Urothelium cell line (cell line): Measurements from ENCODE around the gene PRSS56.

Experiments
- DNase-seq: peaks from one replicate; pipeline ENCODE4 v3.0.0; 2011; ENCODE audit warnings: low spot score, mixed read lengths
- FAIRE-seq: peaks from 2 replicates; lab custom pipeline; 2011; peaks lifted over from hg19 to GRCh38; lab: Jason Lieb, UNC

The PRSS56 gene

DNA sequence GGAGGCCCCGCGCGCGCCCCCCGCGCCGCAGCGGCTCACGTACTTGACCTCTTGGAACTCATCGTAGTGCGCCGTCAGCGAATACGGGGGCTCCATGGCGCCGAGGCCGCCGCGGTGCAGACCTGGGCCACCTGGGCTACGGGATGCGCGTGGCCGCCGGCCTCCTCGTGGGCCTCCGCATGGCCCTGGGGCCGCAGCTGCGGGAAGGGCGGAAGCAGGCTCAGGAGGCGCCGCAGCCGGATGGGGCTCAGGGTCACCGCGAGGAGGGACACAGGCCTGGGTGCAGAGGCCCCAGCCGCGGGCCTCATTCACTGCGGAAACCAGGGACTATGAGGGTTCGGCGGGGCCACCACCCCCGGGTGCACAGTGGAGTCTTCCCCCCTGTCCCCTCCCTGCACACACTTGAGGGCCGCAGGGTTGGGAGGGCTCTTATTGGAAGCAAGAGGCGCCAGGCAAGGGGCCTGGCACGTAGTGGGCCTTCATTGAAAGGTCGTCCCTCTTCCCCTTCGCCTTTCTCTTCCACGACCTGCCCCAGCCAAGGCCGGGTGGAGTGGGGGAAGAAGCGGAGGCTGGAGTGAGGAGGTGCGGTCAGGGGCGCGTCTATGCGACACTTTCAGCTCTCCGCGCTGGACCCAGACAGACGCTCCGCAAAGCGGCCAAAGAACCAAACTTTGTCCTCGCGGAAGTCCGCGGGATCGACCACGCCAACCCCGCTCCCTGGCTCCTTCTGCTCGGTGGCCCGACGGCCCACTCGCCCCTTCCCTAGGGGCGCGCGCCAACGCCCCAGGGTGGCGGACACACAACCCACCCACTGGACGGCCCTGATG, 33.4 kb upstream of the PRSS56 start:
- no peak for FAIRE-seq
- DNase-seq = no peak

GRCh38 chr2:232487385-232488096, 32.6 kb upstream of the PRSS56 start, which contains the start of gene ECEL1:
Gene ECEL1, minus strand, starts transcription at chr2:232487834. Its CDS starts 1,181 bp downstream, at chr2:232486653.
- FAIRE-seq = no peak
- DNase-seq = no peak

DNA sequence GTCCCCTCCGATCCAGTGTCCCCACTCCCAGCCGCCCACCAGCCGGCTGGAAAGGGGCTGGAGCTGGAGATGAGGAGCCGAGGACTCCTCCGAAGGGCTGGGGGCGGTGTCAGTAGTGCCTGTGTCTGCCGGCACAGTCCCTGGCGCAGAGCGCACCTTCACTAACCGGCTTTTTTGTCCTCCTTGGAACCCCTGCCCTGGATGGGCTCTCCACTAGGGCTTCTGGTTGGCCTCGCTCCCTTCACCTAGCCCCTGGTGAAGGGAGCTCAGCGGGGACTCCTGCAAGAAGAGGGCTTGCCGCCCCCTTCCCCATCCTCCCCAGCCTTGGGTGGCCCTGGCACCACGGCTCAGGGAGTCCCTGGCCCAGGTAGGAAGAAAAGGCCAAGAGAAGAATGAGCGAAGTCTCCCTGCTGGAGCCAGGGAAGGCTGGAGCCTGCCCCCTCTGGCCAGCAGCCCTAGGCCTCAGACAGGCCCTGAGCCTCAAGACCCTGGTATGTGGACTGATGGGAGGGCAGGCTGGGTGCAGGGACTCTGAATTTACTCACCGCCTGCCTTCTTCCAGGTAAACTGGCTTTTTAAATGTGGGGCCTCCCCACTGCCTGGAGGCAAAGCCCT, 32.0 kb upstream of the PRSS56 start:
- no peak for DNase-seq
- no peak for FAIRE-seq

- no peak for FAIRE-seq
Measured at GRCh38 chr2:232488721-232489300, 31.4 kb upstream of the PRSS56 start.

GRCh38 chr2:232489516-232490220, 30.5 kb upstream of the PRSS56 start:
- FAIRE-seq (no peak), DNase-seq (no peak)

More at GRCh38 chr2:232488721-232489300, 31.4 kb upstream of the PRSS56 start:
- DNase-seq = no peak

GRCh38 chr2:232490221-232491138, 29.7 kb upstream of the PRSS56 start:
- FAIRE-seq (no peak), DNase-seq (no peak)

DNA sequence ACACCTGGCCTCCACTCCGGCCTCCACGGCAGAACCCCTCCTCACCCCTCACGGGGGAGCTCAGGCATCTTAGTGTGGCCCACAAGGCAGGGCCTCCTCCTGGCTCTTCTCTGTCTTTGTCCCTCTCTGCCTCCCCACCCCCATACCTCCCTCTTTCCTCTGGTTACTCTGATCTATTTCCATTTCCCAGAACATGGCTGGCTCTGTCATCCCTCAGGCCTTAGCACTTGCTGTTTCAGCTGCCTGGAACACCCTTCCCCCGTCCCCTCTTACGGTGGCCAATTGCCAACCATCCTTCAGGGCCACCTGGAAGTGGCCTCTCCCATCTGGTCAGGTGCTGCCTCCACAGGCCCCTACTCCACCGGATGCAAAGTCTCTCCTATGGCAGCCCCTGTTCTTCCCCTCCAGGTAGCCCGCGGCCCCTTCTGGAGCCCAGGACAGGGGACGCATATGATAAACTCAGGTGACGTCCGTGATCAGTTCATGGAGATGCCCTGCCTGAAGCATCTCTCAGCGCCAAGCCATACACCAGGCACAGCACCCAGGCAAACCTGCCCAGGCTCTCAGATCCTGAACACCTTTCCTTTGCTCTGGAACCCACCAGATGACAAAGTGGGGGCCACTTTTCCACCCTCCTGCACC, 28.9 kb upstream of the PRSS56 start:
- DNase-seq (no peak), FAIRE-seq (no peak)

DNA sequence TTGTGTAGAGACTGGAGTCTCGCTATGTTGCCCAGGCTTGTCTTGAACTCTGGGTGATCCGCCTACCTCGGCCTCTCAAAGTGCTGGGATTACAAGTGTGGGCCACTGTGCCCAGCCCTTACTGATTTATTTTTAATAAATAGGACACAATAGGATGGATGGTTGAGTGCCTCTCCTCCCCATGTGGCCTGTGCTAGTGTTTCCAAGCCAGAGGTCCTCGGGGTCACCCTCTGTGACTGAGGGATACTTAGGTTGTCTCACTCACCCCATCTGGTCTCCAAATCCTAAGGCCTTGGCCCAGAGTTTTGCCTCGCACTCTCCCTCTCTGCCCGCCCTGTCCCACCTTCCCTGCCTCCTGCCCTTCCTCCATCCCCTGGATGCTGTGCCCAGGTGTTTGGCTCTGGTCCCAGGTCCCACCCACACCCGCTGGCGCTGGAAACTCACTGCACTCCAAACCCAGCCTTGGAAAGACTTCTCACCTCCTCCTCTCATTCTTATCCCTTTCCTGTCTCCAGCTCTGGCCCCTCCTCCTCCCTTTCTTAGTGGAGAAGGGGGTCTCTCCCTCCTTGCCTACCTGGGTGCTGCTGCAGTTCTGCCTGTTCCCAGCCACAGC, 27.8 kb upstream of the PRSS56 start:
- FAIRE-seq = no peak
- DNase-seq = no peak

DNA sequence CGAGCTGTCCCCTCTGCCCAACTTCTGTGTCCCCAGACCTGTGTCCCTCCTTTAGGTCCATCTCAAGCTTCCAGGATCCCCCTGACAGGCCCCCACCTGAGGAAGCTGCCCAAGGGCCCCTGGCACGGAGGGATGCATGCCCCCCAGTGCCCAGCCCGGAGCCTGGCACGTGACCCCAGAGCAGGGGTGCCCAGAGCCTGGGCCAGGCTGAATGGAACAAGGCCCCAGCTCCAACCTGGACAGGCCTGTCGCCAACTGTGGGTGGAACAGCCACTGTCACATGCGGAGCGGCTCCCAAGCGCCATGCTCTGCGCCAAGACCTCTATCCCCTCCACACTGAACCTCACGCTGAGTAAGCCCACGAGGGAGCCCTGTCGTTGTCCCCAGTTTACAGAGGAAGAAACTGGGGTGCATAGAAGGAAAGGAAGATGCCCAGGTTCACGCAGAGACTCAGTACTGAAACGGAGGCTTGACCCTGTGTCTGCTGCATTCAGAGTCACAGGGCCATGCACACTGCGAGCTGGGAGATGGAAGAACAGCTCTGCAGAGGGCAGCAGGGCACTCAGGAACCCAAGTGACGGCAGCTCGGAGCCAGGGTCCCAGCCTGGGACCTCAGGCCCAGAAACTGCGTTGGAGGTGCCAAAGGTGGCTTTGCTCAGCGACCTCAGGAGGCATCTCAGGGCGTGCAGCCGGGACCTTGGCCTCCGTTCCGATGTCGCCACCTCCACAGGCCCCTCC, 27.1 kb upstream of the PRSS56 start:
- no peak for DNase-seq
- no peak for FAIRE-seq

DNA sequence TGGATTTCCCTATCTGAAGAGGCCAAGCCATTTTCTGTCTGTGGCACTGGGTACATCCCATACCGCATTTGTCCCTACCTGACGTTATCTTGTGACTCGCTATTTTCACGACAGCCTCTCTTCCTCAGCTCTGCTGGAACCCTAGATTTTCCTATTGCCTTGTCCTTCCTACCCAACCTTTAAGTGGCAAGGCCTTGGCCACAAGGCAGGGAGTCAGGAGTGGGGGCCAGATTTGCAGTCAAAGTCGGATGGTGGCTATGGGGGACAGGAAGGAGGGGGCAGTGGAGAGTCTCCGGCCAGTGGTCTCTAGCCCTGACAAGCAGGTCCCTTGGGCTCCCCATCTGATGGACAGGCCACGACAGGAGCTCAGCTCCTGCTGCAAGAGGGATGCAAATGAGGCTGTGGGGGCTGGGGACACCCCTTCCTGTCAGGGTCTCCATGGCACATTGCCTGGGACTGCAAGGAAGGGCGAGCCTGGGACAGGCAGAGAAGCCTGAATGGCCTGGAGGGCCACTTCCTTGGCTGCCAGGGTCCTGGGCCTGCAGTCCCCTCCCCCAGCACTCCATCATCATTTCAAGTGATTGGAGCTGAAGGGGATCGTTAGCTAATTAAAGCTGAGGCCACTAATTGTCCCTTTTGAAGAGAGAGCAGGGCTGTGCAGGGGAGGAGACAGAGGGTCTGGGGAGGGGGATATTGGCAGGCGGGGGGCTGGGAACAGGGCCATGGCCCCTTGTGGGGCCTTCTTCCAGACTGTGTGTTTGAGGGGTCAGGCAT, 26.3 kb upstream of the PRSS56 start:
- DNase-seq (no peak), FAIRE-seq (no peak)

DNA sequence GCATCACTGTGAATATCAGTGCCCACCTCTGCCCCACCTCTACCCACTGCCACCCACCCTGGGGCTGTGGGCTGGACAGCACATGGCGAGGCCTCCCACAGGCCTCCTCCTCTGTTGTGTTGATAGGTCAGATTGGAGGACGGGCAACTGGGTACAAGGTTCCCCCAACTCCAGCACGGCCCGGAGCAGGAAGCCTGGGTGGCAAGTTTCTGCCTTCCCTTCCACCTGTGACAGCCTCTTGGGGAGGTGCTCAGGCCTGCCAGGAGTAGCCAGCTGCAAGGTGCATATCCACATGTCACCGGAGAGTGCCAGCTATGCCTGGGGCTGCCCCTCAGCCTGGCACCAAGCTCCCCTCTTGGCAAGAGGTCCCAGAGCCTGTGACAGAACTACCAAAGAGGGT, 25.6 kb upstream of the PRSS56 start:
- FAIRE-seq (no peak), DNase-seq (no peak)

GRCh38 chr2:232495292-232495691, 24.9 kb upstream of the PRSS56 start:
- no peak for FAIRE-seq
- no peak for DNase-seq

GRCh38 chr2:232496501-232497270, 23.5 kb upstream of the PRSS56 start:
- FAIRE-seq (no peak), DNase-seq (no peak)

- no peak for DNase-seq
- FAIRE-seq = no peak
Measured at GRCh38 chr2:232497348-232497747, 22.8 kb upstream of the PRSS56 start.

DNA sequence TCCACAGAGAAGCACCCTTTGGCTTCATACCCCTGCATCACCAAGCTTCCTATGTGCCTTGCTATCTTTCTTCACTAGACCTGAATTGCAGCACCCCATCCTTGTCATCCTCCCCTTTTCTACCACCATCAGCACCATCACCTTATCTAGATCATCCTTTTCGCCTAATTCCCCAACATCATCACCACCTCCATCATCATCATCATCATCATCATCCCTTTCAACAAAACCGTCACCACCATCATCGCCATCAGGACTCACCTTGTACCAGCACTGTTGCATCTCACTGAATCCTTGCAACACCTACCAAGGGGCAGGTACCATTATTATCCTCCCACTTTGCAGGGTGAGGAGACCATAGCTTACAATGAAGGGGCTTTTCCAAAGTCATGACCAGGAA, 21.7 kb upstream of the PRSS56 start:
- FAIRE-seq (peak; percentile 89), DNase-seq (no peak)

DNA sequence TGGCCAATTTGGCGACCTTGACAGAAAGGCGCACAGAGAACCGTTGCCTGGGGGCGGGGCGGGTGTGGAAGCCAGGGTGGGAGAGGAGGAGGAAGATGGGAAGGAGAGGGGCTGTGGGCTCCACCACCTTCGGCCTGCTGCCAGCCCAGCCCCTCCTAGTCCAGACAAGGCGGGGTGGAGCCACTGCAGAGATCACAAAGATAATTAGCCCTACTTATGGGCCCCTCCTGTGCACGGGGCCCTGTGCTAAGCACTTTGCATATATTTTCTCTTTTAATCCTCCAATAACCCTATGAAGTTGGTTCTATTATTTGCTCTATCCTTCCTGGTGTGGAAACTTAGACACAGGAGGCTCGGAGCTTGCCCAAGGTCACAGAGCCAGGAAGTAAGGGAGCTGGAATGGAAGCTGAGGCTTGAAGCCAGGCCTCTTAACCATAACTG, 18.8 kb upstream of the PRSS56 start:
- FAIRE-seq (no peak), DNase-seq (no peak)
